Gastroesophageal sphincter (tissue), 4 donors: ENCODE data around the gene GLOD5. TPM values are rescaled to one million over a fixed set of nuclear protein-coding genes. Genes with fewer than 3 reads are reported as not detected.

Source experiments
- ATAC-seq: fragments of 150-250 bp; one replicate; pipeline ENCODE4 v1.9.1; 2016; ENCODE audit warnings: mild to moderate bottlenecking, moderate library complexity
- H3K27ac ChIP-seq, 4 donors: fragments of 200-600 bp; sonication (generic) in 3 of 4; 1 replicate in 3 of 4; 2 replicates in 1 of 4; pipeline ENCODE4 v1.5.1; 2016 to 2019
- H3K27me3 ChIP-seq: fragments of 200-600 bp; sonication (generic); one replicate; pipeline ENCODE4 v1.5.1; 2019
- H3K36me3 ChIP-seq, 2 donors: fragments of 200-600 bp; sonication (generic); one replicate each; pipeline ENCODE4 v1.5.1; 2019; ENCODE audit warnings: control low read depth in 1 of 2
- H3K4me1 ChIP-seq, 3 donors: fragments of 200-600 bp; sonication (generic); 1 replicate in 2 of 3; 2 replicates in 1 of 3; pipeline ENCODE4 v1.5.1; 2016 to 2019; ENCODE audit warnings: control low read depth in 2 of 3
- H3K4me3 ChIP-seq, 2 donors: fragments of 200-600 bp; sonication (generic); one replicate each; pipeline ENCODE4 v1.5.1; 2019; ENCODE audit warnings: mild to moderate bottlenecking in 1 of 2, moderate library complexity in 1 of 2
- H3K9me3 ChIP-seq, 3 donors: fragments of 200-600 bp; sonication (generic); one replicate each; pipeline ENCODE4 v1.5.1; 2017 to 2019; ENCODE audit warnings: control low read depth in 2 of 3
- EP300 ChIP-seq: sonication (generic); formaldehyde crosslinking; IDR thresholded peaks from one replicate; pipeline ENCODE4 v1.6.1; 2017; ENCODE audit warnings: antibody characterized with exemption, mild to moderate bottlenecking
- POLR2A ChIP-seq, 2 donors: fragments of 450-650 bp; IDR thresholded peaks; one replicate each; pipeline ENCODE4 v1.6.1; 2017; ENCODE audit warnings: antibody characterized with exemption in 2 of 2, mild to moderate bottlenecking in 2 of 2, moderate library complexity in 1 of 2
- POLR2AphosphoS5 ChIP-seq: sonication (generic); formaldehyde crosslinking; IDR thresholded peaks from one replicate; pipeline ENCODE4 v1.6.1; 2017; ENCODE audit warnings: antibody characterized with exemption
- WGBS, 2 donors: methylation state at CpG; one replicate each; pipeline ENCODE4 v1.1.5; 2018; ENCODE audit warnings: low coverage in 1 of 2; 5-methylcytosine and 5-hydroxymethylcytosine counted together
- total RNA-seq, 4 donors: library from RNA; depleted of rRNA; stranded (reverse); fragments of >200 nt; gene quantifications; one replicate each; pipeline ENCODE4 v1.1.0, GENCODE V29; 2016
- TF ChIP-seq, protein P1 (sequence below), 4 experiments: fragments of 200-600 bp in 2 of 4; fragments of 450-650 bp in 2 of 4; sonication (generic) in 1 of 4; IDR thresholded peaks; one replicate each; pipeline ENCODE4 v1.5.1; 2017 to 2019; ENCODE audit warnings: antibody characterized with exemption in 4 of 4, mild to moderate bottlenecking in 2 of 4, moderate library complexity in 2 of 4

GLOD5 gene
- total RNA-seq, 4 donors from 2014 or later = not detected

GRCh38 chrX:48770296-48770695 lies 8.7 kb downstream of the GLOD5 start:
- no peak for ATAC-seq
- TF ChIP-seq, protein P1, sequence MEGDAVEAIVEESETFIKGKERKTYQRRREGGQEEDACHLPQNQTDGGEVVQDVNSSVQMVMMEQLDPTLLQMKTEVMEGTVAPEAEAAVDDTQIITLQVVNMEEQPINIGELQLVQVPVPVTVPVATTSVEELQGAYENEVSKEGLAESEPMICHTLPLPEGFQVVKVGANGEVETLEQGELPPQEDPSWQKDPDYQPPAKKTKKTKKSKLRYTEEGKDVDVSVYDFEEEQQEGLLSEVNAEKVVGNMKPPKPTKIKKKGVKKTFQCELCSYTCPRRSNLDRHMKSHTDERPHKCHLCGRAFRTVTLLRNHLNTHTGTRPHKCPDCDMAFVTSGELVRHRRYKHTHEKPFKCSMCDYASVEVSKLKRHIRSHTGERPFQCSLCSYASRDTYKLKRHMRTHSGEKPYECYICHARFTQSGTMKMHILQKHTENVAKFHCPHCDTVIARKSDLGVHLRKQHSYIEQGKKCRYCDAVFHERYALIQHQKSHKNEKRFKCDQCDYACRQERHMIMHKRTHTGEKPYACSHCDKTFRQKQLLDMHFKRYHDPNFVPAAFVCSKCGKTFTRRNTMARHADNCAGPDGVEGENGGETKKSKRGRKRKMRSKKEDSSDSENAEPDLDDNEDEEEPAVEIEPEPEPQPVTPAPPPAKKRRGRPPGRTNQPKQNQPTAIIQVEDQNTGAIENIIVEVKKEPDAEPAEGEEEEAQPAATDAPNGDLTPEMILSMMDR (IDR thresholded peaks at IDR 0.05) = no peak
- TF ChIP-seq EP300 = no peak
- no peak for TF ChIP-seq POLR2AphosphoS5
- TF ChIP-seq POLR2A (IDR thresholded peaks at IDR 0.05) = no peak
- Histone ChIP-seq H3K36me3 (no peaks in the 10 kb centered on the region), H3K4me3 (no peak overlapping the region), H3K27ac (no peak overlapping the region), H3K4me1 (no peaks in the 10 kb centered on the region), H3K9me3 (no peaks in the 10 kb centered on the region), H3K27me3 (no peaks in the 10 kb centered on the region)
- WGBS, 2 donors = 48 to 54% methylated on average over 2 to 4 of the region's 6 CpGs

- Histone ChIP-seq H3K36me3 (no peaks in the 10 kb centered on the region), H3K27ac (no peak overlapping the region), H3K27me3 (no peaks in the 10 kb centered on the region), H3K4me1 (no peaks in the 10 kb centered on the region), H3K9me3 (no peaks in the 10 kb centered on the region), H3K4me3 (no peak overlapping the region)
- WGBS, 2 donors = 83 to 89% methylated on average over 5 to 6 of the region's 6 CpGs
- ATAC-seq = no peak
- TF ChIP-seq POLR2A (IDR thresholded peaks at IDR 0.05) = no peak
- TF ChIP-seq POLR2AphosphoS5 = no peak
- no peak for TF ChIP-seq EP300
- TF ChIP-seq, protein P1 (IDR thresholded peaks at IDR 0.05) = no peak
Observed at GRCh38 chrX:48772602-48773001, 11.1 kb downstream of the GLOD5 start.

GRCh38 chrX:48776818-48777439 lies 15.4 kb downstream of the GLOD5 start:
- no peaks in the 10 kb centered on the region for H3K27me3 ChIP-seq
- TF ChIP-seq, protein P1 (IDR thresholded peaks at IDR 0.05) = no peak
- no peak for TF ChIP-seq POLR2A (IDR thresholded peaks at IDR 0.05)
- TF ChIP-seq EP300 = no peak
- no peak for TF ChIP-seq POLR2AphosphoS5
- no peak overlapping the region for H3K4me3 ChIP-seq
- no peak for ATAC-seq
- no peaks in the 10 kb centered on the region for H3K9me3 ChIP-seq
- no peak overlapping the region for H3K27ac ChIP-seq
- no peaks in the 10 kb centered on the region for H3K36me3 ChIP-seq
- no peaks in the 10 kb centered on the region for H3K4me1 ChIP-seq
- WGBS, 2 donors = 61 to 80% methylated on average over 2 to 11 of the region's 13 CpGs

DNA sequence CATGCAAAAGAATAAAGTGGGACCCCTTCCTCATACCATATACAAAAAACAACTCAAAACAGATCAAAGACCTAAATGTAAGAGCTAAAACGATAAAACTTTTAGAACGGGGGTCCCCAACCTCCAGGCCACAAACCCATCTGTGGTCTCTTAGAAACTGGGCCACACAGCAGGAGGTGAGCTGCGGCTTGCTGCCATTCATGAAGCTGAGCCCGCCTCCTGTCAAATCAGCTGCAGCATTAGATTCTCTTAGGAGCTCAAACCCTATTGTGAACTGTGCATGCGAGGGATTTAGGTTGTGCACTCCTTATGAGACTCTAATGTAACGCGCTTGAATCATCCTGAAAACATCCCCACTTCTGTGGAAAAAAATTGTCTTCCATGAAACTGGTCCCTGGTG lies 17.9 kb downstream of the GLOD5 start:
- no peak overlapping the region for H3K27ac ChIP-seq
- H3K9me3 ChIP-seq = no peaks in the 10 kb centered on the region
- 73 to 84% methylated on average over 5 of the region's 7 CpGs for WGBS, 2 donors
- no peak overlapping the region for H3K4me3 ChIP-seq
- no peaks in the 10 kb centered on the region for H3K27me3 ChIP-seq
- no peak for ATAC-seq
- H3K36me3 ChIP-seq = no peaks in the 10 kb centered on the region
- TF ChIP-seq EP300 = no peak
- TF ChIP-seq, protein P1 (IDR thresholded peaks at IDR 0.05) = no peak
- no peak for TF ChIP-seq POLR2A (IDR thresholded peaks at IDR 0.05)
- no peak for TF ChIP-seq POLR2AphosphoS5
- H3K4me1 ChIP-seq = no peaks in the 10 kb centered on the region

GRCh38 chrX:48781705-48782104 lies 20.2 kb downstream of the GLOD5 start:
- no peak for TF ChIP-seq EP300
- no peak for TF ChIP-seq POLR2A (IDR thresholded peaks at IDR 0.05)
- TF ChIP-seq, protein P1 (IDR thresholded peaks at IDR 0.05) = no peak
- no peak for TF ChIP-seq POLR2AphosphoS5
- Histone ChIP-seq H3K4me1 (no peaks in the 10 kb centered on the region), H3K36me3 (no peaks in the 10 kb centered on the region), H3K4me3 (no peak overlapping the region), H3K27ac (no peak overlapping the region), H3K9me3 (no peaks in the 10 kb centered on the region), H3K27me3 (no peaks in the 10 kb centered on the region)
- ATAC-seq = no peak
- 81 to 100% methylated on average over 1 to 5 of the region's 6 CpGs for WGBS, 2 donors
